ENCODE results near the gene EN1.

EN1 gene

GRCh38 chr2:118822572-118822971 is 24.9 kb downstream of the EN1 start:
- no peak for DNase-seq (ENCODE audit: low read depth, low spot score)

DNA sequence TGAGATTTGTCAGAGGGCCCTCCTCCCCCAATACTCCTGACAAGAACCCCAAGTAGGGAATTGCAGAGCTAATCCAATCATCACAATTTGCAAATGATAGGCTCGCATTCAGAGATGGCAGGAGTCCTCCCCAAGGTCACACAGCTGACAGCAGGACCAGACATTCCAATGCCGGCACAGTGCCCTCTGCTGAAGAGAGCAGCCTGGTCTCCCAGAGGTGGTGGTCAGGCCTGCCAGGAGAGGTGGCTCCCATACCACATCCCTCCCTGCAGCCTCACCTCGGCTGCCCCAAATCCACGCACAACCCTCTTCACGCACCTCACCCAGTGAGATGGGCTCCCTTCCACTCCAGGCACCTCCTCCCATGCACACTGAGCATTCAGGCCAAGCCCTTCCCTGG is 25.4 kb downstream of the EN1 start:
- DNase-seq (ENCODE audit: low read depth, low spot score), result no peak

DNA sequence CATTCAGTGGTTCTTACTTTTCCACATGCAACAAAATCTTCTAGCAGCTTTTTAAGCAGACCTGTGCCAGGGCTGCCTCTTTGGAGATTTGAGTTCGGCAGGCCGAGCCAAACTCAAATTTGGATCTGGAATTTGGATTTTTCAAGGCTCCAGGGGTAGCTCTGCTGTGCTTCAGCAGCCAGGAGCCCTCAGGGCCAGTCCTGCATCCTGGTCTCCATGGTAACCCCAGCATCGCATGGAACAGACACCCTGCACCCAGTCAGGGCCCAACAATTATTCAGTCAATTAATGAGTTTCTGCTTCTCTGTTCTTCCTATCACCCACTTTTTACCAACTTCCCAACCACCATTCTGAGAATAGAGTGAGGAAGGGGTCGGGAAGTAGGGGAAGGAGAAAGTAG is 30.0 kb downstream of the EN1 start:
- DNase-seq (ENCODE audit: low read depth, low spot score), result peak; percentile 16

- DNase-seq (ENCODE audit: low read depth, low spot score), result no peak
These were observed 30.8 kb downstream of the EN1 start for GRCh38 chr2:118816669-118817068.

- no peak for DNase-seq (ENCODE audit: low read depth, low spot score)
These were observed 31.7 kb downstream of the EN1 start for GRCh38 chr2:118815731-118816130.

GRCh38 chr2:118815314-118815713 is 32.1 kb downstream of the EN1 start:
- DNase-seq (ENCODE audit: low read depth, low spot score), result no peak

GRCh38 chr2:118814368-118814767 is 33.1 kb downstream of the EN1 start:
- peak; percentile 14 for DNase-seq (ENCODE audit: low read depth, low spot score)

- peak; percentile 12 for DNase-seq (ENCODE audit: low read depth, low spot score)
These were observed 33.7 kb downstream of the EN1 start for GRCh38 chr2:118813601-118814339.

- DNase-seq (ENCODE audit: low read depth, low spot score), result no peak
These were observed 34.3 kb downstream of the EN1 start for GRCh38 chr2:118813111-118813510.

DNA sequence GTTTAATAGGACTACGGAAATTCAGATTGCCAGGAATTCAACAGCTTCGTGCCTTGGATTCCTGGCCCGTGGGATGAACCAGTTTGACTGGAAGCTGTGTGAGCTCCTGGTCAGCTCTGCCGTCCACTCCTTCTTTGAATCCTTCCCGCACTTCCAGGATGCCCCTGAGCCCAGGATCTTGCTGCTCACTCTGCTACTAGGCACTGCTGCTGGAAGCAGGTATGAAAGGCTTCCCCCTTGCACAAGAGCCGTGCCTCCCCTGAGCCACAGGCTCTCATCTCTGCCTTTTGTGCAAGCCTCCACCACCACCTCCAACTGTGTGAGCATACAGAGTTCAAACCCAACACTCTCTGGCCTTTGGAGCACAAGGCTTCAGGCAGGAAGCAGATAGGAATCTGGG is 34.9 kb downstream of the EN1 start:
- peak; percentile 63 for DNase-seq (ENCODE audit: low read depth, low spot score)

- no peak for DNase-seq (ENCODE audit: low read depth, low spot score)
These were observed 35.8 kb downstream of the EN1 start for GRCh38 chr2:118811514-118812115.

- peak; percentile 37 for DNase-seq (ENCODE audit: low read depth, low spot score)
These were observed 36.7 kb downstream of the EN1 start for GRCh38 chr2:118810766-118811165.

DNA sequence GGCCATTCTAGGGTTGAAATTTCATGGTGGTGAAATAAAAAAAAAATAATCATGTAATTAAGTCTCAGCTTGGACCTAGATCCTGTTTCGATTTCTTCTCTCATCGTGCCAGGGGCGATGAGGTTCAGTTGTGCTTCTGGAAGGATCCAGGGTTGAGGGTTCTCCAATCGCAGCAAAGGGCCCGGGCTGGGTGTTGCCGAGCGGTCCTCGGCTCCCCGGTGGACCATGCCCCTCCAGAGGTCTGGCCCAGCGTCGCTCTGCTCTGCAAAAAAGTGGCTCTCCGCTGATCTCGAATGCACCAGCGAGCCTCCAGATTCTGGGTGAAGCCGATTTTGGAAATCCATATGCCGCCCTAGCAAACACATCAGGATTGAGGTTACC is 39.0 kb downstream of the EN1 start:
- DNase-seq (ENCODE audit: low read depth, low spot score), result peak; percentile 27

GRCh38 chr2:118807668-118808428 is 39.6 kb downstream of the EN1 start:
- DNase-seq (ENCODE audit: low read depth, low spot score), result peak; percentile 15

- DNase-seq (ENCODE audit: low read depth, low spot score), result peak; percentile 29
These were observed 40.4 kb downstream of the EN1 start for GRCh38 chr2:118806797-118807667.

DNA sequence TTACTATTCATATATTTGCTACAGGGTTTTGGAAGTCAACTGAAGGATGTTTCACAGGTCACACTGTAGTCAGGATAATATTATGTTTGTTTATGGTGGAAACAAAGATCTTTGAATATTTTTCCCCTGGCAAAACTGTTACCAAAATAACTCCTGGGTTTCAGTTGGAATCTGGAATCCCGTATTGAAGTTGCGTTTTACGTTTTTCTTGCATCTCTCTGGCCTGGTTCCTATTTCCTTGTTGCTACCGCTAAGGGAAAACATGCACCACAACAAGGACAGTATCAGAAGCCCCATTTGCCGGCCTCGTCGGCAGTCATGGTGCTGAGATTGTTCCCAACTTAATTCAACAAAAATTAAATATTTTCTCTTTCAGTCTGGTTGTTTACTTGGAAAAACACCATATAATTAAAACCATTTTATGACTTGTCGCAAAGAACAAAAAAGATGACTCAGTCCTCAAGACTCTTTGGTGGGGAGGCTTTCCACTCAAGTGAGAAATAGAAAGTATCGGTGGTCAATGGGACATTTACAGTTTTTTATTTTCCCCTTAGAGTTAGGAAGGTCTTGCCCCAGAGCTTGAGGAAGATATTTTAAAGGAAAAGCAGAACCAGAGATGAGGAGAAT is 42.3 kb downstream of the EN1 start:
- no peak for DNase-seq (ENCODE audit: low read depth, low spot score)

GRCh38 chr2:118803012-118803411 is 44.4 kb downstream of the EN1 start:
- DNase-seq (ENCODE audit: low read depth, low spot score), result no peak

DNA sequence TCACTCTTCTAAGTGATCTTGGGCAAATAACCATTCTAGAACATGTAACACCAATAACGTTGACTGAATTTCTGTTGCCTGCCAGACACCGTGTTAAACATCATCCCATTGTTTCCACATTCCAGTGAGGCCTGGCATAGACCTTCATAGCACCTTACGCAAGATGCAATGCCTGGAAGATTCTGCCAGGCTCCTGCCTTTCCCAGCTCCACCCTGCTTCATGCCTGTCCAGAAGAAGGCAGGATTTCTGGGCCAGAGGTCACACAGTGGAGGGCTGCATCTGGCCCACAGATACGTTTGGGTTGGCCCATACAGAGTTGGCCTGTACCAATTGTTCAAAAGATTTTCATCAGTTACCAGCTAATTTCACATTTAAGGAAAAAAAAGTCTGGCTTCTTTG is 46.3 kb downstream of the EN1 start:
- DNase-seq (ENCODE audit: low read depth, low spot score), result no peak

DNA sequence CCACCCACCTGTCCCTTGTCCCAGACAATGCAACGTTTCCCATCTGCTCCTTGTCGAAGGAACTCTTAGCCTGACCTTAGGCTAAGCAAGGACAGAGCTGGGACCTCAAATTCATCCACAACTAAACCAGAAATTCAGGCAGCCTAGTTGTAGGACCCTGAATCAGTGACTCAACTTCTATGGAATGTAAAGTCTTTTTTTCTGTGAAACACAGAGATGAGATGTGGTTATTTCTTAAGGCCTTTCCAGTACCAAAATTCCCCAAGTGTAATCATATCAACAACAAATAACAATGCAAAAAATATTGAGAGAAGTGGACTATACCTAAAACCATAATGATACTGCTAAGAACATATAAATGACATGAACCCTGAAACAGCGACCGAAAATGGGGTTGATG is 46.7 kb downstream of the EN1 start:
- DNase-seq (ENCODE audit: low read depth, low spot score), result no peak

DNA sequence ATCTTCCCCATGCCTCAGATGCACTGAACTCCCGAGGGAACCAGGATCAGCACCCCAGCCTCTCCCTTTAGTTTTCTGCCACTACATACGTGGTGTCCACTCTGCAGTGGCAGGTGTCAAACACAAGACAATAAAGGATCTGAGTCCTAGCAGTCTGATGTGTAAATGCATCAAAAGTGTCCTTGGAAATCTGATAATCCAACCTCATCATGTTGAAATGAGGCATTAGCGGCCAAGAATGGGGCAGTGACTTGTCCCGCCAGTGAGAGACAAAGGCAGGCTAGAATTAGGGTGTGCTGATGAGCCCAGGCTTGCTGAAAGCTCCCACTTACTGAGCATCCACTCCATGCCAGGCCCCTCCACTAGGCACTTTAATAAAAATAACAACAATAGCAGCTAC is 52.9 kb downstream of the EN1 start:
- no peak for DNase-seq (ENCODE audit: low read depth, low spot score)
